CD4-positive, alpha-beta T cell (primary cell): ENCODE data around the gene TTC21B. TPM values are rescaled to one million over a fixed set of nuclear protein-coding genes. Genes with fewer than 3 reads are reported as not detected.
A peak's percentile ranks its signal among the peaks of the same experiment; 100 is the strongest.

Experiments used
- ATAC-seq: fragments of 200-7000 bp; cut with Tn5 transposase; one replicate; pipeline ENCODE4 v1.10.0; 2022; ENCODE audit warnings: mild to moderate bottlenecking; ENCODE audit not compliant: poor library complexity
- CTCF ChIA-PET: fragments of 350-600 bp; sonication (Branson Sonifier 250); formaldehyde crosslinking; loops from one replicate; lab custom pipeline; 2021; ENCODE audit warnings: antibody characterized with exemption, inconsistent platforms; lab: Charles Lee
- POLR2A ChIA-PET: fragments of 350-600 bp; sonication (Branson Sonifier 250); formaldehyde crosslinking; loops from one replicate; lab custom pipeline; 2021; ENCODE audit warnings: antibody characterized with exemption, inconsistent platforms; lab: Charles Lee
- DNase-seq, 14 experiments: peaks; one replicate each; pipeline ENCODE4 v3.0.0-alpha.2; 2013 to 2020; ENCODE audit warnings: mixed read lengths in 2 of 14
- H3K27ac ChIP-seq, 2 donors: one replicate each; pipeline versions ENCODE4 v1.5.1 to v1.7.0; 2013; ENCODE audit warnings: low read length in 2 of 2, low read depth in 1 of 2, mild to moderate bottlenecking in 1 of 2
- H3K27me3 ChIP-seq, 2 experiments: 1 replicate in 1 of 2; 2 replicates in 1 of 2; pipeline versions ENCODE4 v1.6.1 to v1.7.0; 2013; ENCODE audit warnings: low read length in 2 of 2, control low read depth in 1 of 2, mild to moderate bottlenecking in 1 of 2, moderate library complexity in 1 of 2; ENCODE audit not compliant: insufficient read depth in 2 of 2, control insufficient read depth in 1 of 2
- H3K36me3 ChIP-seq: one replicate; pipeline ENCODE4 v1.6.1; 2013; ENCODE audit warnings: low read length, control low read depth; ENCODE audit not compliant: insufficient read depth
- H3K4me1 ChIP-seq: one replicate; pipeline ENCODE4 v1.6.1; 2013; ENCODE audit warnings: low read length, control low read depth; ENCODE audit not compliant: insufficient read depth
- H3K4me3 ChIP-seq: one replicate; pipeline ENCODE4 v1.5.1; 2013; ENCODE audit warnings: mild to moderate bottlenecking, low read length, moderate library complexity
- H3K9me3 ChIP-seq, 2 experiments: 1 replicate in 1 of 2; 2 replicates in 1 of 2; pipeline versions ENCODE4 v1.6.1 to v1.7.0; 2013; ENCODE audit warnings: low read length in 2 of 2, mild to moderate bottlenecking in 2 of 2, control low read depth in 1 of 2, moderate library complexity in 1 of 2; ENCODE audit not compliant: control insufficient read depth in 1 of 2, insufficient read depth in 1 of 2
- H3K27ac Mint-ChIP-seq: one replicate; pipeline ENCODE4 v1.8.0; 2020; ENCODE audit warnings: mixed read lengths
- H3K27me3 Mint-ChIP-seq: one replicate; pipeline ENCODE4 v1.8.0; 2021; ENCODE audit warnings: mixed read lengths
- H3K36me3 Mint-ChIP-seq: one replicate; pipeline ENCODE4 v1.8.0; 2021; ENCODE audit warnings: low read depth, mixed read lengths
- H3K4me1 Mint-ChIP-seq: one replicate; pipeline ENCODE4 v1.8.0; 2021; ENCODE audit warnings: low read depth, mixed read lengths
- H3K4me3 Mint-ChIP-seq: one replicate; pipeline ENCODE4 v1.8.0; 2020; ENCODE audit warnings: mild to moderate bottlenecking, mixed read lengths
- H3K9me3 Mint-ChIP-seq: one replicate; pipeline ENCODE4 v1.8.0; 2020; ENCODE audit warnings: mixed read lengths
- CTCF ChIP-seq: fragments of 200-600 bp; IDR thresholded peaks from one replicate; pipeline ENCODE4 v1.8.0; 2022; ENCODE audit warnings: antibody characterized with exemption, mild to moderate bottlenecking
- intact Hi-C, 2 experiments: fragments of 100-400 bp; cut with DNase I in 1 of 2; cut with micrococcal nuclease in 1 of 2; formaldehyde crosslinking; loops; one replicate each; pipeline versions ENCODE4 v1.15.1 to v1.9.0; 2023 to 2025; cut with DNase I, micrococcal nuclease
- total RNA-seq, 174 experiments: library from RNA in 2 of 174; stranded (reverse) in 2 of 174; gene quantifications; one replicate each; pipeline ENCODE4 v1.2.3 and lab custom pipeline; 2021 to 2026

The TTC21B gene
- total RNA-seq, 2 experiments from 2014 or later = 22.9 to 25.4 TPM

- H3K9me3 Mint-ChIP-seq = no peaks in the 10 kb centered on the region
- H3K4me1 Mint-ChIP-seq = peaks cover 13% of the 10 kb centered on the region
- H3K27ac Mint-ChIP-seq = no peak overlapping the region
- Histone ChIP-seq H3K9me3 (no peaks in the 10 kb centered on the region), H3K27ac (no peak overlapping the region), H3K4me3 (no peak overlapping the region), H3K27me3 (no peaks in the 10 kb centered on the region), H3K36me3 (no peaks in the 10 kb centered on the region), H3K4me1 (peaks cover 7% of the 10 kb centered on the region)
- no peak for DNase-seq
- TF ChIP-seq CTCF = no peak
- no peaks in the 10 kb centered on the region for H3K27me3 Mint-ChIP-seq
- ATAC-seq = no peak
- ChIA-PET CTCF (interaction anchor here (2.3 kb wide), 1 partner anchor 45 kb away, joined by 5 read pairs; no protein-coding TSS in a partner anchor), POLR2A (no interaction called here)
- no peak overlapping the region for H3K4me3 Mint-ChIP-seq
- H3K36me3 Mint-ChIP-seq = no peaks in the 10 kb centered on the region
- intact Hi-C loops = loop anchor here in 1 of 2 experiments (5.0 kb wide), 1 partner anchor 662 kb away; no protein-coding TSS in a partner anchor
These were observed 5.8 kb upstream of the TTC21B start for GRCh38 chr2:165959371-165959770.

DNA sequence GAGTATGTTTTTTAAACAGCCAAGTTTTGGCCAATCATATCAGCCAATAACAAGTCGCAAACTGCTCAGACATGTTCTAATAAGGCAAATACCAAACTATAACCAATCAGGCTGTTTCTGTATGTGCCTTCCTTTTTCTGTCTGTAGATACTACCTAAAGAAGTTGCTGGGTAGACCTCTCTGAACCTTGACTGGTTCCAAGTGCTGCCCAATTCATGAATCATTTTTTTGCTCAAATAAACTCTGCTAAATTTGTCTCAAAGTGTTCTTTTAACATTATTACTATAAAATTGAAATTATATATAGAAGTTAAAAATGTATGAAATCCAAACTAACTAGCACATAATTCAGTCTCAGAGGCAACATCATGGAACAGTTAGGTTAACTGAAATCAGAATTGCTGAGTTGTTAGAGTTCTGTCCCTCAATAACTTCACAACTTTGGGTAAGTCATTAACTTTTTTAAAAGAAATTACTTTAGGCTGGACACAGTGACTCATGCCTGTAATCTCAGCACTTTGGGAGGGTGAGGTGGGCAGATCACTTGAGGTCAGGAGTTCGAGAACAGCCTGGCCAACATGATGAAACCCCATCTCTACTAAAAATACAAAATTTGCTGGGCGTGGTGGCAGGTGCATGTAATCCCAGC lies 4.9 kb upstream of the TTC21B start:
- Mint-ChIP-seq H3K4me3 (no peak overlapping the region), H3K4me1 (peaks cover 13% of the 10 kb centered on the region)
- intact Hi-C loops = loop anchor here in 1 of 2 experiments (5.0 kb wide), 1 partner anchor 661 kb away; no protein-coding TSS in a partner anchor

GRCh38 chr2:165957030-165957675 lies 3.6 kb upstream of the TTC21B start:
- DNase-seq (peak in 1 of 14 experiments; percentile 29), ATAC-seq (no peak)
- no peak overlapping the region for H3K4me3 Mint-ChIP-seq
- CTCF ChIA-PET = no interaction called here
- POLR2A ChIA-PET = no interaction called here
- Histone ChIP-seq H3K27me3 (no peaks in the 10 kb centered on the region), H3K27ac (no peak overlapping the region), H3K4me1 (peaks cover 12% of the 10 kb centered on the region), H3K9me3 (no peaks in the 10 kb centered on the region), H3K36me3 (no peaks in the 10 kb centered on the region), H3K4me3 (no peak overlapping the region)
- H3K36me3 Mint-ChIP-seq = no peaks in the 10 kb centered on the region
- no peak overlapping the region for H3K27ac Mint-ChIP-seq
- peaks cover 13% of the 10 kb centered on the region for H3K4me1 Mint-ChIP-seq
- no peaks in the 10 kb centered on the region for H3K9me3 Mint-ChIP-seq
- no peak for TF ChIP-seq CTCF
- no peaks in the 10 kb centered on the region for H3K27me3 Mint-ChIP-seq
- intact Hi-C loops = loop anchor here in 1 of 2 experiments (5.0 kb wide), 1 partner anchor 660 kb away; no protein-coding TSS in a partner anchor

More for the DNA sequence above, 4.9 kb upstream of the TTC21B start:
- H3K9me3 ChIP-seq = no peaks in the 10 kb centered on the region
- DNase-seq (no peak), ATAC-seq (no peak)
- H3K36me3 ChIP-seq = no peaks in the 10 kb centered on the region
- Mint-ChIP-seq H3K27me3 (no peaks in the 10 kb centered on the region), H3K36me3 (no peaks in the 10 kb centered on the region), H3K27ac (no peak overlapping the region), H3K9me3 (no peaks in the 10 kb centered on the region)
- ChIA-PET CTCF (no interaction called here), POLR2A (no interaction called here)
- peaks cover 7% of the 10 kb centered on the region for H3K4me1 ChIP-seq
- TF ChIP-seq CTCF = no peak
- no peaks in the 10 kb centered on the region for H3K27me3 ChIP-seq
- no peak overlapping the region for H3K4me3 ChIP-seq
- H3K27ac ChIP-seq = no peak overlapping the region
